Measurements from ENCODE around the gene PIKFYVE.

PIKFYVE gene

GRCh38 chr2:208304695-208305094, 38.6 kb downstream of the PIKFYVE start:
- DNase-seq (no peak), ATAC-seq (no peak)
- Mint-ChIP-seq H3K9me3 (no peaks in the 10 kb centered on the region), H3K36me3 (ENCODE audit: low read depth) (peaks cover 41% of the 10 kb centered on the region), H3K4me1 (no peaks in the 10 kb centered on the region), H3K27ac (no peak overlapping the region), H3K4me3 (no peak overlapping the region), H3K27me3 (no peaks in the 10 kb centered on the region)

GRCh38 chr2:208306291-208306690, 40.2 kb downstream of the PIKFYVE start:
- peaks cover 9% of the 10 kb centered on the region for H3K4me1 Mint-ChIP-seq
- no peaks in the 10 kb centered on the region for H3K27me3 Mint-ChIP-seq
- DNase-seq (no peak), ATAC-seq (no peak)
- no peak overlapping the region for H3K4me3 Mint-ChIP-seq
- no peak overlapping the region for H3K27ac Mint-ChIP-seq
- H3K36me3 Mint-ChIP-seq (ENCODE audit: low read depth) = peaks cover 39% of the 10 kb centered on the region
- no peaks in the 10 kb centered on the region for H3K9me3 Mint-ChIP-seq

GRCh38 chr2:208311321-208311720, 45.3 kb downstream of the PIKFYVE start:
- Mint-ChIP-seq H3K36me3 (ENCODE audit: low read depth) (peaks cover 29% of the 10 kb centered on the region), H3K27me3 (no peaks in the 10 kb centered on the region), H3K4me3 (no peak overlapping the region), H3K9me3 (no peaks in the 10 kb centered on the region), H3K4me1 (peaks cover 26% of the 10 kb centered on the region), H3K27ac (peak overlapping the region; percentile 24)
- no peak for DNase-seq
- no peak for ATAC-seq

- H3K36me3 Mint-ChIP-seq (ENCODE audit: low read depth) = peaks cover 32% of the 10 kb centered on the region
- peaks cover 29% of the 10 kb centered on the region for H3K4me1 Mint-ChIP-seq
- H3K27ac Mint-ChIP-seq = peak overlapping the region; percentile 69
- H3K9me3 Mint-ChIP-seq = no peaks in the 10 kb centered on the region
- H3K4me3 Mint-ChIP-seq = peak overlapping the region; percentile 42
- H3K27me3 Mint-ChIP-seq = no peaks in the 10 kb centered on the region
- DNase-seq = no peak
- peak; percentile 62 for ATAC-seq
Measured at GRCh38 chr2:208311954-208312353, 45.9 kb downstream of the PIKFYVE start.

GRCh38 chr2:208315081-208315788, 49.2 kb downstream of the PIKFYVE start:
- H3K36me3 Mint-ChIP-seq (ENCODE audit: low read depth) = peaks cover 37% of the 10 kb centered on the region
- no peaks in the 10 kb centered on the region for H3K27me3 Mint-ChIP-seq
- peak overlapping the region; percentile 71 for H3K27ac Mint-ChIP-seq
- no peak overlapping the region for H3K4me3 Mint-ChIP-seq
- DNase-seq (no peak), ATAC-seq (peak; percentile 87)
- no peaks in the 10 kb centered on the region for H3K9me3 Mint-ChIP-seq
- H3K4me1 Mint-ChIP-seq = peaks cover 50% of the 10 kb centered on the region

GRCh38 chr2:208318127-208318526, 52.1 kb downstream of the PIKFYVE start:
- Mint-ChIP-seq H3K27ac (no peak overlapping the region), H3K4me1 (peaks cover 34% of the 10 kb centered on the region), H3K9me3 (no peaks in the 10 kb centered on the region), H3K36me3 (ENCODE audit: low read depth) (peaks cover 36% of the 10 kb centered on the region), H3K27me3 (no peaks in the 10 kb centered on the region), H3K4me3 (no peak overlapping the region)
- DNase-seq (no peak), ATAC-seq (no peak)

DNA sequence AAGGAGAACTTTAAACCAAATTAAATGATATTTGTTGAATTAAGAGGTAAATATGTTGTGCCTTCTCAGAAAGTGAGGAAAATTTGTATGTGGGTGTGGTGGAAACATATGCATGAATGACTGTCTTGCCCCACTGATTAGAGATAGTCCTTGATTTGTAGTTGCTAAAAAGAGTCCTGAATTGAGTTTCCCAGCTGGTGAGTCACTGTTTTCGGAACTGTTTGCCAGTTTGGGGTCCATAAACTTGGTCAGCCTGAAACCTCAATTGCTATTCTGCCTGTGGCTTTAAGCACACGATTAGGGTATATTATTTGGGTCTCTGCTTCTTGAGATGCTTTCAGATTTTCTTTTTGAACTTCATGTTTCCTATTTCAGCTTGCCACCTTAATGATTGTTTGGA, 53.3 kb downstream of the PIKFYVE start:
- Mint-ChIP-seq H3K27me3 (no peaks in the 10 kb centered on the region), H3K4me3 (no peak overlapping the region), H3K27ac (peak overlapping the region; percentile 50), H3K36me3 (ENCODE audit: low read depth) (peaks cover 48% of the 10 kb centered on the region), H3K4me1 (peaks cover 32% of the 10 kb centered on the region), H3K9me3 (no peaks in the 10 kb centered on the region)
- peak; percentile 21 for ATAC-seq
- no peak for DNase-seq

GRCh38 chr2:208320686-208321085, 54.6 kb downstream of the PIKFYVE start:
- Mint-ChIP-seq H3K27me3 (no peaks in the 10 kb centered on the region), H3K27ac (no peak overlapping the region), H3K4me1 (peaks cover 24% of the 10 kb centered on the region), H3K36me3 (ENCODE audit: low read depth) (peaks cover 47% of the 10 kb centered on the region), H3K4me3 (no peak overlapping the region), H3K9me3 (no peaks in the 10 kb centered on the region)
- ATAC-seq (no peak), DNase-seq (no peak)

DNA sequence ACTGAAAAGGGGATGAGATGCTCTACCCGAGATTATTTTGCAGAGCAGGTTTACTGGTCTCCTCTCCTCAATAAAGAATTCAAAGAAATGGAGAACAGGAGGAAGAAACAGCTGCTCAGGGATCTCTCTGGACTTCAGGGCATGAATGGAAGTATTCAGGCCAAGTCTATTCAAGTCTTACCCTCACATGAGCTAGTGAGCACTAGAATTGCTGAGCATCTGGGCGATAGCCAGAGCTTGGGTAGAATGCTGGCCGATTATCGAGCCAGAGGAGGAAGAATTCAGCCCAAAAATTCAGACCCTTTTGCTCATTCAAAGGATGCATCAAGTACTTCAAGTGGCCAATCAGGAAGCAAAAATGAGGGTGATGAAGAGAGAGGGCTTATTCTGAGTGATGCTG, 60.0 kb downstream of the PIKFYVE start:
- peaks cover 46% of the 10 kb centered on the region for H3K36me3 Mint-ChIP-seq (ENCODE audit: low read depth)
- ATAC-seq = no peak
- no peak overlapping the region for H3K4me3 Mint-ChIP-seq
- H3K27me3 Mint-ChIP-seq = no peaks in the 10 kb centered on the region
- no peaks in the 10 kb centered on the region for H3K4me1 Mint-ChIP-seq
- H3K9me3 Mint-ChIP-seq = no peaks in the 10 kb centered on the region
- DNase-seq = no peak
- peak overlapping the region; percentile 26 for H3K27ac Mint-ChIP-seq

DNA sequence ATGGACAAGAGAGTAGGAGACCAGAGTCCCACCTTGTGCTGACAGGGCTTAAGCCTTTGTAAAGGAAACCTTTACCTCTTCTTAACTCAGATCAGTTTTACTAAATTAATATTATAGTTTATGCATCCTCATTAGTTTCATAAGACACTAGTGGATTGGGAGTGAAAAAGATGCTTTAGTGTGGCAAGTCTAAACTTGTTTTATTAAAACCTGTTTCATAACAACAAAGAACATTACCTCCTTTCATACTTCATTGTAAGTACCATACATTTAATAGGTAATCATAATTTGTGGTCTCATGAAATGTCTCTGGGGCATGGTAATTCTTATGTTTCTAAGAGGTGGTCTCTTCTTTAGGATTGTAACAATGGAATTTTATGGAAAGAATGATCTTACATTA, 63.4 kb downstream of the PIKFYVE start:
- Mint-ChIP-seq H3K27me3 (no peaks in the 10 kb centered on the region), H3K36me3 (ENCODE audit: low read depth) (peaks cover 31% of the 10 kb centered on the region), H3K4me3 (no peak overlapping the region), H3K9me3 (no peaks in the 10 kb centered on the region), H3K4me1 (no peaks in the 10 kb centered on the region), H3K27ac (no peak overlapping the region)
- ATAC-seq (no peak), DNase-seq (no peak)

DNA sequence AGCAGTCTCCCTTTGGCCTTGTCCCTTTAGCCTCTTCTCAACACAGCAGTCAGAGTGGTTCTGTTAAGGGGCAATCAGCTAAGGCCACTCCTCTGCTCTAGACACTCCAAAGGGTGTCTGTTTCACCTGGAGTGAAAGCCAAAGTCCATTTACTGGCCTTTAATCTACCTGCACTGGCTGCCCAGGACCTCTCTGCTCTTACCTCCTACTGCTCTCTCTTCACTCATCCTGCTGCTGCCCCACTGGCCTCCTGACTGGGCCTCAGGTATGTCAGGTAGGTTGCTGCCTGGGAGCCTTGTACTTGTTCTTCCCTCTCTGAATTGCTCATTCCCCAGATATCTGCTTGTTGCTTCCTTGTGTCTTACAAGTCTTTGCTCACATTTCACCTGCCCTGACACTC, 68.2 kb downstream of the PIKFYVE start:
- Mint-ChIP-seq H3K9me3 (no peaks in the 10 kb centered on the region), H3K27me3 (no peaks in the 10 kb centered on the region), H3K4me1 (no peaks in the 10 kb centered on the region), H3K36me3 (ENCODE audit: low read depth) (peaks cover 26% of the 10 kb centered on the region), H3K4me3 (no peak overlapping the region), H3K27ac (no peak overlapping the region)
- ATAC-seq (no peak), DNase-seq (no peak)

DNA sequence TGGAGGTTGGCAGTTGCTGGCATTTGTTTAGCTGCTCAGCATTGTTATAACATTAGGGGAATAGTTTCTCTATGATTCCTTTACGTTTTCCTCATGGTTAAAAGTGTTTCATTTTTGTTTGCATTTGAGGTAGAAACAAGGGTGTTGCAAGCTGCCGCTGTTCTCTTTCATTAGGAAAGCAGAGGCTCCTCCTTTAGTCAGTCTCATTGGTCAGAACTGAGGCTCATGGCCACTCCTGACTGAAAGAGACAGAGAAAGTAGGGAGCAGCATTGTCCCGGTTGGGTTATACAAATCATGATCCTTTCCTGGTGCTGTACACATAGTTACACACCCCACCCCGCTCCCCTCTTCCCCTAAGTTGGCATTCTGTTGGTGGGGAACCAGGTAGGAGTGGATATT, 80.7 kb downstream of the PIKFYVE start:
- H3K27me3 Mint-ChIP-seq = no peaks in the 10 kb centered on the region
- H3K4me3 Mint-ChIP-seq = no peak overlapping the region
- H3K27ac Mint-ChIP-seq = no peak overlapping the region
- DNase-seq (no peak), ATAC-seq (no peak)
- H3K9me3 Mint-ChIP-seq = no peaks in the 10 kb centered on the region
- H3K4me1 Mint-ChIP-seq = no peaks in the 10 kb centered on the region
- H3K36me3 Mint-ChIP-seq (ENCODE audit: low read depth) = peaks cover 38% of the 10 kb centered on the region

- no peak overlapping the region for H3K4me3 Mint-ChIP-seq
- no peak for ATAC-seq
Measured at GRCh38 chr2:208350610-208351009, 84.6 kb downstream of the PIKFYVE start.

DNA sequence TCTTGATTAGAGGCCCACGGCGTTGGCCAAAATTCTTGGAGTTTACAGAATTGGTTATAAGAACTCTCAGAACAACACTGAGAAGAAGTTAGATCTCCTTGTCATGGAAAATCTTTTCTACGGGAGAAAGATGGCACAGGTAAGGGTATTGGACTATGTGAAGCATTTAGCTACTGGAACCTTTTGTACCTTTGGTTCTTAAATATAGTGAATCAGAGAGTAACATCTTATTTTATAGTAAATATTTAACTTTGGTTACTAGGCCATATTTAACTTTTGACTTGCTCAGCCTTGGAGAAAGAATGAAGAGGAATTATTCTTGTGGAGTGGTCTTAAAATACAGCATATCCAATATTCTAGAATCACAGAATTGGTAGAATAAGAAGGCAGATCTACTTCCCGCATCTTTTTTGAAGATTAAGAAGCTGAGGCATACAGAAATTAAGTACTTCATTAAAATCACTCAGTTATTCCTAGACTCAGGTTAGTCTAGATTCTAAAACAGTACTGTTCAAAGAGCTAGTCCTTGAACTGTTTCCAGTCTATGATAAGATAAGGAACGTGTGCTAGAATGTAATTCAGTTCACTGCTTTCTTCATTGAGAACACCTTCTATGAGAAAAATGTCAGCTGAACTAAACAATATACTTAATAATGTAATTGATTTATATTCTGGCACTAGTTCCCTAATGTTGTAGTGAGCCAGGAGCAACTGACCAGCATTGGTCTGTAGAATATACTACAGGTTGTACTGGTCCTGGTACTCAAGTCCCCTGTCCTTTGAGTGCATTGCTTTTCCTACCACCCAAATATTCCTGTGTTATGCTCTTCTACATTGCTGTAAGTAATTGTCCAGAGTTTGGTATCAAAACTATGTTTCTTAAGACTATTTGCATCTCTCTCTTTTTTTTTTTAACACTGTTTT, 86.9 kb downstream of the PIKFYVE start:
- Mint-ChIP-seq H3K27ac (no peak overlapping the region), H3K9me3 (no peaks in the 10 kb centered on the region), H3K27me3 (no peaks in the 10 kb centered on the region), H3K4me1 (peaks cover 8% of the 10 kb centered on the region), H3K36me3 (ENCODE audit: low read depth) (peaks cover 45% of the 10 kb centered on the region), H3K4me3 (no peak overlapping the region)
- no peak for ATAC-seq
- DNase-seq = no peak

More at GRCh38 chr2:208350610-208351009, 84.6 kb downstream of the PIKFYVE start:
- no peaks in the 10 kb centered on the region for H3K9me3 Mint-ChIP-seq
- H3K36me3 Mint-ChIP-seq (ENCODE audit: low read depth) = peaks cover 48% of the 10 kb centered on the region
- H3K4me1 Mint-ChIP-seq = no peaks in the 10 kb centered on the region
- DNase-seq = no peak
- no peak overlapping the region for H3K27ac Mint-ChIP-seq
- no peaks in the 10 kb centered on the region for H3K27me3 Mint-ChIP-seq

GRCh38 chr2:208354964-208355381, 88.9 kb downstream of the PIKFYVE start:
- H3K36me3 Mint-ChIP-seq (ENCODE audit: low read depth) = peaks cover 46% of the 10 kb centered on the region
- H3K27me3 Mint-ChIP-seq = no peaks in the 10 kb centered on the region
- H3K27ac Mint-ChIP-seq = no peak overlapping the region
- DNase-seq (no peak), ATAC-seq (no peak)
- no peak overlapping the region for H3K4me3 Mint-ChIP-seq
- peaks cover 8% of the 10 kb centered on the region for H3K4me1 Mint-ChIP-seq
- no peaks in the 10 kb centered on the region for H3K9me3 Mint-ChIP-seq

All from activated naive CD8-positive, alpha-beta T cell treated with anti-CD3 and anti-CD28 coated beads, Interleukin-2, amount 50 U/mL, for 24 hours (primary cell).